ENCODE measurements around the gene RNU6-7. TPM values are rescaled to one million over a fixed set of nuclear protein-coding genes. Genes with fewer than 3 reads are reported as not detected.
A peak's percentile ranks its signal among the peaks of the same experiment; 100 is the strongest.

The RNU6-7 gene
- total RNA-seq (ENCODE audit: unreplicated experiment) = not detected
- long read RNA-seq = 0 reads

- DNase-seq (ENCODE audit: low spot score) = peak; percentile 39
- Mint-ChIP-seq H3K27ac (ENCODE audit: unreplicated experiment) (peak within 1 kb of the TSS; percentile 98), H3K4me1 (ENCODE audit: unreplicated experiment) (peaks cover 7% of the 10 kb centered on the region), H3K9me3 (ENCODE audit: unreplicated experiment) (no peaks in the 10 kb centered on the region), H3K36me3 (ENCODE audit: low read depth, unreplicated experiment) (no peaks in the 10 kb centered on the region), H3K27me3 (ENCODE audit: unreplicated experiment) (no peaks in the 10 kb centered on the region), H3K4me3 (ENCODE audit: unreplicated experiment) (peak within 1 kb of the TSS; percentile 92)
- TF ChIP-seq, protein P1, sequence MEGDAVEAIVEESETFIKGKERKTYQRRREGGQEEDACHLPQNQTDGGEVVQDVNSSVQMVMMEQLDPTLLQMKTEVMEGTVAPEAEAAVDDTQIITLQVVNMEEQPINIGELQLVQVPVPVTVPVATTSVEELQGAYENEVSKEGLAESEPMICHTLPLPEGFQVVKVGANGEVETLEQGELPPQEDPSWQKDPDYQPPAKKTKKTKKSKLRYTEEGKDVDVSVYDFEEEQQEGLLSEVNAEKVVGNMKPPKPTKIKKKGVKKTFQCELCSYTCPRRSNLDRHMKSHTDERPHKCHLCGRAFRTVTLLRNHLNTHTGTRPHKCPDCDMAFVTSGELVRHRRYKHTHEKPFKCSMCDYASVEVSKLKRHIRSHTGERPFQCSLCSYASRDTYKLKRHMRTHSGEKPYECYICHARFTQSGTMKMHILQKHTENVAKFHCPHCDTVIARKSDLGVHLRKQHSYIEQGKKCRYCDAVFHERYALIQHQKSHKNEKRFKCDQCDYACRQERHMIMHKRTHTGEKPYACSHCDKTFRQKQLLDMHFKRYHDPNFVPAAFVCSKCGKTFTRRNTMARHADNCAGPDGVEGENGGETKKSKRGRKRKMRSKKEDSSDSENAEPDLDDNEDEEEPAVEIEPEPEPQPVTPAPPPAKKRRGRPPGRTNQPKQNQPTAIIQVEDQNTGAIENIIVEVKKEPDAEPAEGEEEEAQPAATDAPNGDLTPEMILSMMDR (IDR thresholded peaks at IDR 0.05; ENCODE audit: unreplicated experiment) = no peak
Measured at GRCh38 chr14:32201816-32202490, at the start of gene RNU6-7. Gene RNU6-7, plus strand, starts transcription at chr14:32202045.

DNA sequence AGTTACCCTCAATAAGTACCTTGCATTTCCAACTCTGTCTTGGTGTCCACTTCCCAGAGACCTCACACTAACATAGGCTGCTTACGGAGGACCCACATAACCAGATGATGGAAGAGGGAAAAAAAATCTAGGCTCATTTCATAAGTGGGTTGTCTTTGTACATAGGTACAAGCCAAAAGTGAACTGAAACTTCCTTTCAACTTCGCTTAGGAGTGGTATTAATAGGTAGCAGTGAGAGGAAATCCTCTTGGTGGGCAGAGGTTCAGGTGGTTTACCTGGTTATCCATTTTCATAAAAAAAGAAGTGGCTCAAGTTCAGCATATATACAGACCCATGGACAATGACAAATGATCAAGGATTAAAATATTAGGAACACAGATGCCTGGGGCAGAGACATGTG lies 35.8 kb upstream of the RNU6-7 start:
- no peak overlapping the region for H3K27ac Mint-ChIP-seq (ENCODE audit: unreplicated experiment)
- TF ChIP-seq, protein P1 (IDR thresholded peaks at IDR 0.05; ENCODE audit: unreplicated experiment) = no peak

GRCh38 chr14:32166924-32167323 lies 34.9 kb upstream of the RNU6-7 start:
- Mint-ChIP-seq H3K36me3 (ENCODE audit: low read depth, unreplicated experiment) (no peaks in the 10 kb centered on the region), H3K9me3 (ENCODE audit: unreplicated experiment) (no peaks in the 10 kb centered on the region), H3K27me3 (ENCODE audit: unreplicated experiment) (peaks cover 7% of the 10 kb centered on the region), H3K27ac (ENCODE audit: unreplicated experiment) (no peak overlapping the region), H3K4me1 (ENCODE audit: unreplicated experiment) (peaks cover 9% of the 10 kb centered on the region), H3K4me3 (ENCODE audit: unreplicated experiment) (no peak overlapping the region)
- DNase-seq (ENCODE audit: low spot score) = no peak
- TF ChIP-seq, protein P1 (IDR thresholded peaks at IDR 0.05; ENCODE audit: unreplicated experiment) = no peak

More for the DNA sequence above, 35.8 kb upstream of the RNU6-7 start:
- no peak overlapping the region for H3K4me3 Mint-ChIP-seq (ENCODE audit: unreplicated experiment)
- peaks cover 9% of the 10 kb centered on the region for H3K4me1 Mint-ChIP-seq (ENCODE audit: unreplicated experiment)
- peaks cover 7% of the 10 kb centered on the region for H3K27me3 Mint-ChIP-seq (ENCODE audit: unreplicated experiment)
- no peak for DNase-seq (ENCODE audit: low spot score)
- H3K36me3 Mint-ChIP-seq (ENCODE audit: low read depth, unreplicated experiment) = no peaks in the 10 kb centered on the region
- H3K9me3 Mint-ChIP-seq (ENCODE audit: unreplicated experiment) = no peaks in the 10 kb centered on the region

- H3K36me3 Mint-ChIP-seq (ENCODE audit: low read depth, unreplicated experiment) = no peaks in the 10 kb centered on the region
- no peak for DNase-seq (ENCODE audit: low spot score)
- H3K27ac Mint-ChIP-seq (ENCODE audit: unreplicated experiment) = no peak overlapping the region
- H3K4me3 Mint-ChIP-seq (ENCODE audit: unreplicated experiment) = no peak overlapping the region
- no peaks in the 10 kb centered on the region for H3K9me3 Mint-ChIP-seq (ENCODE audit: unreplicated experiment)
- H3K27me3 Mint-ChIP-seq (ENCODE audit: unreplicated experiment) = peaks cover 7% of the 10 kb centered on the region
- H3K4me1 Mint-ChIP-seq (ENCODE audit: unreplicated experiment) = peaks cover 9% of the 10 kb centered on the region
- TF ChIP-seq, protein P1 (IDR thresholded peaks at IDR 0.05; ENCODE audit: unreplicated experiment) = no peak
Measured at GRCh38 chr14:32167907-32168306, 33.9 kb upstream of the RNU6-7 start.

DNA sequence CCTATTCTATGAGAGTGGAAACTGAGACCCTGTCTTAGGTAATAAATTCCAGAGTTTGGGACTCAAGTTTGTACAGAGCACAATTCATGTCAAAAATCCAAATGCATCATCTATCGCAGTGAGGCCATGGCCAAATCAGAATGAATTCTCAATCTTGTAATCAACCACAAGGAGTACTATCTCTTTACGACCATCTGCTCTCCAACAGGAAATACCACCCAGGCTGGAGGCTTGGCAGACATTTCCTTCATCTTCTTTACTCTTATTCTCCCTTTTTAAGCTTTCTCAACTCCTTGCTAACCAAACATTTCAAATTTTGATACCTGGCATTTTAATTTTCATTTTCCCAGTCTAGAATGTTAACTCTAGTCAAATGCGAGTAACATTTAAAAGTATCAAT lies 32.7 kb upstream of the RNU6-7 start:
- Mint-ChIP-seq H3K4me1 (ENCODE audit: unreplicated experiment) (peaks cover 9% of the 10 kb centered on the region), H3K4me3 (ENCODE audit: unreplicated experiment) (peak overlapping the region; percentile 16), H3K27me3 (ENCODE audit: unreplicated experiment) (peaks cover 7% of the 10 kb centered on the region), H3K36me3 (ENCODE audit: low read depth, unreplicated experiment) (no peaks in the 10 kb centered on the region), H3K27ac (ENCODE audit: unreplicated experiment) (peak overlapping the region; percentile 59), H3K9me3 (ENCODE audit: unreplicated experiment) (no peaks in the 10 kb centered on the region)
- TF ChIP-seq, protein P1 (IDR thresholded peaks at IDR 0.05; ENCODE audit: unreplicated experiment) = no peak
- DNase-seq (ENCODE audit: low spot score) = no peak
